Epithelial cell of proximal tubule (primary cell): ENCODE results near the gene XRCC2. TPM values are rescaled to one million over a fixed set of nuclear protein-coding genes. Genes with fewer than 3 reads are reported as not detected.

Experiments
- DNase-seq: peaks from one replicate; pipeline ENCODE4 v3.0.0-alpha.2; 2011; ENCODE audit warnings: low read depth
- H3K4me3 ChIP-seq: 2 replicates; pipeline ENCODE4 v1.5.1; 2011; ENCODE audit warnings: low read depth, mild to moderate bottlenecking, low read length
- total RNA-seq: library from RNA; depleted of rRNA; stranded (reverse); fragments of >200 nt; gene quantifications from 2 replicates; pipeline ENCODE4 v1.2.3, GENCODE V29; 2015
- TF ChIP-seq, protein P1 (sequence below): conservative IDR thresholded peaks from 2 replicates; pipeline ENCODE4 v1.5.1; 2012; ENCODE audit warnings: low read depth, mild to moderate bottlenecking, low read length

The XRCC2 gene
- total RNA-seq, 1 donor from 2014 or later: 5.4 TPM

DNA sequence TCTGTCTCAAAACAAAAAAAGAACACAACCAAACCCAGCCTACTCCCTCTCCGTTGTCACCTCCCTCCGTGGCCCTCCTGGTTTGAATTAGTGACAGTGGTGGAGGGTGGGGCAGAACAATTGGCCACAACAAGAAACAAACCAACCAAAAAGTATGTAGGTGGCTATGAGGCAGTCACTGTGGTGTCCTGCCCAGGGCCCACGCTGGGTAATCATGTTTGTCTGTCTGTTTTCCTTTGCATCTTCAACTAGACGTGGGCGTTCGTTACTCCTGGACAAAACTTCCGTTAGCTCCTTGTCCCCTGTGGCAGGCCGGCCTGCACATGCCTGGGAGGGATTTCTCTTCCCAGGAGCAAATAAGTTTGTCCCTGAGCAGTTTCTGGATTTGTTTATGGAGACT is 78.4 kb downstream of the XRCC2 start:
- TF ChIP-seq, protein P1, sequence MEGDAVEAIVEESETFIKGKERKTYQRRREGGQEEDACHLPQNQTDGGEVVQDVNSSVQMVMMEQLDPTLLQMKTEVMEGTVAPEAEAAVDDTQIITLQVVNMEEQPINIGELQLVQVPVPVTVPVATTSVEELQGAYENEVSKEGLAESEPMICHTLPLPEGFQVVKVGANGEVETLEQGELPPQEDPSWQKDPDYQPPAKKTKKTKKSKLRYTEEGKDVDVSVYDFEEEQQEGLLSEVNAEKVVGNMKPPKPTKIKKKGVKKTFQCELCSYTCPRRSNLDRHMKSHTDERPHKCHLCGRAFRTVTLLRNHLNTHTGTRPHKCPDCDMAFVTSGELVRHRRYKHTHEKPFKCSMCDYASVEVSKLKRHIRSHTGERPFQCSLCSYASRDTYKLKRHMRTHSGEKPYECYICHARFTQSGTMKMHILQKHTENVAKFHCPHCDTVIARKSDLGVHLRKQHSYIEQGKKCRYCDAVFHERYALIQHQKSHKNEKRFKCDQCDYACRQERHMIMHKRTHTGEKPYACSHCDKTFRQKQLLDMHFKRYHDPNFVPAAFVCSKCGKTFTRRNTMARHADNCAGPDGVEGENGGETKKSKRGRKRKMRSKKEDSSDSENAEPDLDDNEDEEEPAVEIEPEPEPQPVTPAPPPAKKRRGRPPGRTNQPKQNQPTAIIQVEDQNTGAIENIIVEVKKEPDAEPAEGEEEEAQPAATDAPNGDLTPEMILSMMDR: no peak
- no peak for DNase-seq
- H3K4me3 ChIP-seq: no peak overlapping the region

DNA sequence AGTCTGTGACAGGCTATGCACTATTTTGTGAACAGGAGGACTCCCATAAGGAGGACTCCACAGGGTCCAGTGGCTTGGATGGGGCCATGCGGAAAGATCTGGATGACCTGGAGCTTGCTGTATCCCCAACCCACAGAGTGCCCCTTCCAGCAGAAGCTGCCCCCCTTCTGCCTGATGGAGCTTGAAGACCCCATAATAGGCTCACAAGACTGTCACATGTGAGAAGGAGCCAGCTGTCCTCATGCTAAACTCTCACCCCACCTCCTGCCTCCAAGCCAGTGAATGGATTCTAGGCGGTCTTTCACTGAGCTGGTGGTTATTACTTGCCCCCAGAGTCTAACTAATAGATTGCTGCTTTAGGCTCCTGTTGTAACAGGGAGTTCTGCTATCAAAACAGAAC is 79.1 kb downstream of the XRCC2 start:
- no peak for DNase-seq
- TF ChIP-seq, protein P1: no peak
- no peak overlapping the region for H3K4me3 ChIP-seq

Other genes starting within 250 kb of the XRCC2 start
- gene KMT2C, start 240.1 kb downstream of the XRCC2 start, total RNA-seq: 11.9 and 18.0 TPM in 2 replicates
- 1.5 and 2.5 TPM in 2 replicates for gene ACTR3B, start 83.6 kb upstream of the XRCC2 start, total RNA-seq